ENCODE data around the gene CLTRN.

The CLTRN gene

DNA sequence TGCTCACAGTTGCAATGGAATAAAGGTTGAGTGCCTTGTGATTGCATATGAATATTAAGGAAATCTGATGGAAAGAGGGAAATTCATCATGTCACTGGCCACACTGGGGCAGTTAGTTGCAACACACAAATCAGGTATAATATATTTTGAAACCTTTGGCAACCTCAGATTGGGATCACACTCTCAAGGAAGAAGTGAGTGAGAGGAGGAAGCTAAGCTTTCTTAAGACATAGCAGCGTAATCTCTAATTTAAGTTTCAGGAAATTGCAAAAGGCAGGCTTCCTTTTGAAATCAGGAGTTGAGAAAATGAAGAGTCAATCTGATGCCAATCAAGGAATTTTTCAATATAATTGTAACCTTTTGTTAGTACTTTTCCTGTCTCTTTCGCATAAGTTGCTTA is 12.3 kb upstream of the CLTRN start (continued):
- TF ChIP-seq ZNF76 (tag by site-specific recombination; IDR thresholded peaks at IDR 0.05; ENCODE audit: borderline replicate concordance, low read depth) (no peak), ZNF600 (tag by site-specific recombination; IDR thresholded peaks at IDR 0.05) (no peak)
- TF ChIP-seq, protein P1, sequence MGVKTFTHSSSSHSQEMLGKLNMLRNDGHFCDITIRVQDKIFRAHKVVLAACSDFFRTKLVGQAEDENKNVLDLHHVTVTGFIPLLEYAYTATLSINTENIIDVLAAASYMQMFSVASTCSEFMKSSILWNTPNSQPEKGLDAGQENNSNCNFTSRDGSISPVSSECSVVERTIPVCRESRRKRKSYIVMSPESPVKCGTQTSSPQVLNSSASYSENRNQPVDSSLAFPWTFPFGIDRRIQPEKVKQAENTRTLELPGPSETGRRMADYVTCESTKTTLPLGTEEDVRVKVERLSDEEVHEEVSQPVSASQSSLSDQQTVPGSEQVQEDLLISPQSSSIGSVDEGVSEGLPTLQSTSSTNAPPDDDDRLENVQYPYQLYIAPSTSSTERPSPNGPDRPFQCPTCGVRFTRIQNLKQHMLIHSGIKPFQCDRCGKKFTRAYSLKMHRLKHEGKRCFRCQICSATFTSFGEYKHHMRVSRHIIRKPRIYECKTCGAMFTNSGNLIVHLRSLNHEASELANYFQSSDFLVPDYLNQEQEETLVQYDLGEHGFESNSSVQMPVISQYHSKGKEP (tag by site-specific recombination; IDR thresholded peaks at IDR 0.05), result no peak

DNA sequence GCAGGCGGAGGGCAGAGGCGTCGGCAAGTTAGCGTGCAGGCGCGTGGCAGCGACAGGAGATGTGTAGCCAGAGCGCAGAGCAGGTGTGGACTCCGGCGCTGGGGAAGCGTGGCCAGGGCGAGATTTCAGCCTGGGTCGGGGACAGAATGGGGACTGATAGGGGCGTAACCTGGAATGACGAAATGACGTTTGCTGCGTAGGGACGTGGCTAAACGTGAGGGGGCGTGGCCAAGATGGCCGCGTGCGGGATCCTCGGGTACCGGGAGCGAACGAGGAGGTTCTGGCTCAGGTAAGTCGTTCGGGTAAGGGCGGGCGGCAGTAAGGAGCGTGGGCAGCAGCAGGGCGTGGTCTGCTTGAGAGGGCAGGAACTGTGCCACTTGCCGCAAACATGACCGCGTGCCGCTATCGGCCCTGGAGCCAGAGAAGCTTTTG is 10.9 kb upstream of the CLTRN start:
- CTCF ChIA-PET, result interaction anchor here (0.6 kb wide), 1 partner anchor 177 kb away, joined by 3 read pairs; no protein-coding TSS in a partner anchor
- POLR2A ChIA-PET, result interaction anchor here (0.6 to 1.0 kb wide), 3 partner anchors 63 to 205 kb away, joined by 3 to 5 read pairs (median 4); partner anchors contain the start of genes AP1S2 and CA5B
- peak overlapping the region; percentile 95 for H3K4me3 ChIP-seq (ENCODE audit: low read depth, low read length)
- peaks cover 6% of the 10 kb centered on the region for H3K4me1 ChIP-seq (ENCODE audit: control insufficient read depth, insufficient read depth, low read length)
- peak overlapping the region; percentile 95 for H3K27ac ChIP-seq (ENCODE audit: extremely low read depth, low read depth, low read length)
- peaks cover 3 to 21% of the 10 kb centered on the region in 2 experiments; a peak in 2 of 3 replicates for H3K36me3 ChIP-seq (ENCODE audit: control insufficient read depth in 2 of 2, insufficient read depth in 1 of 2, low read length in 2 of 2)
- no peaks in the 10 kb centered on the region for H3K9me3 ChIP-seq (ENCODE audit: control insufficient read depth, insufficient read depth, low read depth, low read length)
- TF ChIP-seq SCRT2 (tag by site-specific recombination; IDR thresholded peaks at IDR 0.05), result no peak; the same call in none of the 2 replicates
- no peak for TF ChIP-seq GLI4 (tag by site-specific recombination; IDR thresholded peaks at IDR 0.05)
- no peak; the same call in 1 of the 2 replicates for TF ChIP-seq ZNF76 (tag by site-specific recombination; IDR thresholded peaks at IDR 0.05; ENCODE audit: borderline replicate concordance, low read depth)
- no peak for TF ChIP-seq ZNF549 (tag by site-specific recombination; IDR thresholded peaks at IDR 0.05)
- TF ChIP-seq ZNF174 (tag by site-specific recombination; IDR thresholded peaks at IDR 0.05), result no peak
- no peak for TF ChIP-seq ZNF175 (tag by site-specific recombination; IDR thresholded peaks at IDR 0.05)
- no peak for TF ChIP-seq ZNF155 (tag by site-specific recombination; IDR thresholded peaks at IDR 0.05)
- peak; percentile 91; the same call in 1 of the 2 replicates for TF ChIP-seq YY1 (tag by site-specific recombination; IDR thresholded peaks at IDR 0.05)
- peak; percentile 85; the same call in 1 of the 2 replicates for TF ChIP-seq KLF7 (tag by site-specific recombination; IDR thresholded peaks at IDR 0.05; ENCODE audit: borderline replicate concordance)
- no peak for TF ChIP-seq ZNF169 (tag by site-specific recombination; IDR thresholded peaks at IDR 0.05)
- TF ChIP-seq ZEB2 (tag by site-specific recombination; IDR thresholded peaks at IDR 0.05), result 0 out of 2 replicates have a peak, but pooled peaks have one; percentile 15
- TF ChIP-seq, protein P2, sequence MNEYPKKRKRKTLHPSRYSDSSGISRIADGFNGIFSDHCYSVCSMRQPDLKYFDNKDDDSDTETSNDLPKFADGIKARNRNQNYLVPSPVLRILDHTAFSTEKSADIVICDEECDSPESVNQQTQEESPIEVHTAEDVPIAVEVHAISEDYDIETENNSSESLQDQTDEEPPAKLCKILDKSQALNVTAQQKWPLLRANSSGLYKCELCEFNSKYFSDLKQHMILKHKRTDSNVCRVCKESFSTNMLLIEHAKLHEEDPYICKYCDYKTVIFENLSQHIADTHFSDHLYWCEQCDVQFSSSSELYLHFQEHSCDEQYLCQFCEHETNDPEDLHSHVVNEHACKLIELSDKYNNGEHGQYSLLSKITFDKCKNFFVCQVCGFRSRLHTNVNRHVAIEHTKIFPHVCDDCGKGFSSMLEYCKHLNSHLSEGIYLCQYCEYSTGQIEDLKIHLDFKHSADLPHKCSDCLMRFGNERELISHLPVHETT (tag by site-specific recombination; IDR thresholded peaks at IDR 0.05), result 0 out of 2 replicates have a peak, but pooled peaks have one; percentile 6
- no peak for TF ChIP-seq WT1 (tag by site-specific recombination; IDR thresholded peaks at IDR 0.05)
- TF ChIP-seq, protein P3, sequence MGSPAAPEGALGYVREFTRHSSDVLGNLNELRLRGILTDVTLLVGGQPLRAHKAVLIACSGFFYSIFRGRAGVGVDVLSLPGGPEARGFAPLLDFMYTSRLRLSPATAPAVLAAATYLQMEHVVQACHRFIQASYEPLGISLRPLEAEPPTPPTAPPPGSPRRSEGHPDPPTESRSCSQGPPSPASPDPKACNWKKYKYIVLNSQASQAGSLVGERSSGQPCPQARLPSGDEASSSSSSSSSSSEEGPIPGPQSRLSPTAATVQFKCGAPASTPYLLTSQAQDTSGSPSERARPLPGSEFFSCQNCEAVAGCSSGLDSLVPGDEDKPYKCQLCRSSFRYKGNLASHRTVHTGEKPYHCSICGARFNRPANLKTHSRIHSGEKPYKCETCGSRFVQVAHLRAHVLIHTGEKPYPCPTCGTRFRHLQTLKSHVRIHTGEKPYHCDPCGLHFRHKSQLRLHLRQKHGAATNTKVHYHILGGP (tag by site-specific recombination; IDR thresholded peaks at IDR 0.05), result no peak
- TF ChIP-seq ZNF514 (tag by site-specific recombination; IDR thresholded peaks at IDR 0.05), result no peak
- TF ChIP-seq, protein P4, sequence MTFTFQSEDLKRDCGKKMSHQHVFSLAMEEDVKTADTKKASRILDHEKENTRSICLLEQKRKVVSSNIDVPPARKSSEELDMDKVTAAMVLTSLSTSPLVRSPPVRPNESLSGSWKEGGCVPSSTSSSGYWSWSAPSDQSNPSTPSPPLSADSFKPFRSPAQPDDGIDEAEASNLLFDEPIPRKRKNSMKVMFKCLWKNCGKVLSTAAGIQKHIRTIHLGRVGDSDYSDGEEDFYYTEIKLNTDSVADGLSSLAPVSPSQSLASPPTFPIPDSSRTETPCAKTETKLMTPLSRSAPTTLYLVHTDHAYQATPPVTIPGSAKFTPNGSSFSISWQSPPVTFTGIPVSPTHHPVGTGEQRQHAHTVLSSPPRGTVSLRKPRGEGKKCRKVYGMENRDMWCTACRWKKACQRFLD (tag by site-specific recombination; IDR thresholded peaks at IDR 0.05), result no peak
- TF ChIP-seq ZNF558 (tag by site-specific recombination; IDR thresholded peaks at IDR 0.05), result no peak
- TF ChIP-seq, protein P5, sequence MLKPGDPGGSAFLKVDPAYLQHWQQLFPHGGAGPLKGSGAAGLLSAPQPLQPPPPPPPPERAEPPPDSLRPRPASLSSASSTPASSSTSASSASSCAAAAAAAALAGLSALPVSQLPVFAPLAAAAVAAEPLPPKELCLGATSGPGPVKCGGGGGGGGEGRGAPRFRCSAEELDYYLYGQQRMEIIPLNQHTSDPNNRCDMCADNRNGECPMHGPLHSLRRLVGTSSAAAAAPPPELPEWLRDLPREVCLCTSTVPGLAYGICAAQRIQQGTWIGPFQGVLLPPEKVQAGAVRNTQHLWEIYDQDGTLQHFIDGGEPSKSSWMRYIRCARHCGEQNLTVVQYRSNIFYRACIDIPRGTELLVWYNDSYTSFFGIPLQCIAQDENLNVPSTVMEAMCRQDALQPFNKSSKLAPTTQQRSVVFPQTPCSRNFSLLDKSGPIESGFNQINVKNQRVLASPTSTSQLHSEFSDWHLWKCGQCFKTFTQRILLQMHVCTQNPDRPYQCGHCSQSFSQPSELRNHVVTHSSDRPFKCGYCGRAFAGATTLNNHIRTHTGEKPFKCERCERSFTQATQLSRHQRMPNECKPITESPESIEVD (tag by site-specific recombination; IDR thresholded peaks at IDR 0.05), result no peak
- TF ChIP-seq ZNF747 (tag by site-specific recombination; IDR thresholded peaks at IDR 0.05), result no peak
- TF ChIP-seq ZNF140 (tag by site-specific recombination; IDR thresholded peaks at IDR 0.05), result no peak
- no peak for TF ChIP-seq ZFP37 (tag by site-specific recombination; IDR thresholded peaks at IDR 0.05)
- no peak for TF ChIP-seq ZNF677 (tag by site-specific recombination; IDR thresholded peaks at IDR 0.05)
- no peak for TF ChIP-seq ZNF132 (tag by site-specific recombination; IDR thresholded peaks at IDR 0.05; ENCODE audit: borderline replicate concordance)
- TF ChIP-seq ZBTB1 (tag by site-specific recombination; IDR thresholded peaks at IDR 0.05), result no peak
- TF ChIP-seq ZNF596 (tag by site-specific recombination; IDR thresholded peaks at IDR 0.05), result no peak
- TF ChIP-seq ZNF529 (tag by site-specific recombination; IDR thresholded peaks at IDR 0.05; ENCODE audit: insufficient replicate concordance), result no peak
- peak; percentile 94 for TF ChIP-seq KLF16 (tag by site-specific recombination; IDR thresholded peaks at IDR 0.05)
- no peak for TF ChIP-seq ZNF473 (tag by site-specific recombination; IDR thresholded peaks at IDR 0.05)
- no peak for TF ChIP-seq ZNF302 (tag by site-specific recombination; IDR thresholded peaks at IDR 0.05; ENCODE audit: low read depth)
